HG03045 (cell line): Measurements from ENCODE around the gene PACRG.

Experiments used
- ATAC-seq: cut with Tn5 transposase; IDR thresholded peaks from one replicate; pipeline ENCODE4 v1.9.1; 2021; ENCODE audit warnings: mild to moderate bottlenecking, moderate library complexity; ENCODE audit not compliant: unreplicated experiment

Gene PACRG

DNA sequence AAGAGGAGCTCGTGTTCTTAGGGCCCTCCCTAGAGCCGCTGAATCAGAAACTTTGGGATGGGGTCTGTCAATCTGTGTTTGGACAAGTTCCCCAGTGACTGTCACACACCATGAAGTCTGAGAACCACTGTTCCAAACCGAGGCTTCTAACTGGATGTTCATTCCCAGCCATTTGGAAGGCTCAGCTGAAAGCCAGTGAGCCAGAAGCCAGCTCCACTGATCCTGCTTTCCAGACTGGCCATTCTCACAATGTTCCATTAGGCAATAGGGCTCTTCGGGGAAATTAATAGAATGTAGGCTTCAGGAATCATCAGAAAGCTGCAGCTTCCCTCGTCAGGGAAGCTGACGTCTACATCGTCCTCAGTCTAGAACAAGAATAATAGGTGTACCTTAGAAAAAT, 595.9 kb downstream of the PACRG start:
- no peak for ATAC-seq

DNA sequence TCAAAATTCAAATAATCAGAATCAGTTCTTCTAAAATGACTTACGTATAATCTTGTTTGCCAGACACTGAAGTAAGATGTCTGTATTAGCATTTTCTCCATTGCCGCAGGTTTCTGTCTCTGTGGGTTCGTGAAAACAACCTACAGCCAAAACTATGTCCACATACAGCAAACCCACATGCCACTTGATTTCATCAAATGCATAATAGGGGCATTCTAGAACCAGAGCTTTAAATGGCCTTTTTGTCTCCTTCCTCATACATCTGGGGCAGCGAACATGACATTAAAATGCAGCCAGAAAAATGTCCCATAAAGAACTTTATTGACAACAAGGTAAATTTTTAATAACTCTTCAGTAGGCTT, 596.5 kb downstream of the PACRG start:
- ATAC-seq: no peak

DNA sequence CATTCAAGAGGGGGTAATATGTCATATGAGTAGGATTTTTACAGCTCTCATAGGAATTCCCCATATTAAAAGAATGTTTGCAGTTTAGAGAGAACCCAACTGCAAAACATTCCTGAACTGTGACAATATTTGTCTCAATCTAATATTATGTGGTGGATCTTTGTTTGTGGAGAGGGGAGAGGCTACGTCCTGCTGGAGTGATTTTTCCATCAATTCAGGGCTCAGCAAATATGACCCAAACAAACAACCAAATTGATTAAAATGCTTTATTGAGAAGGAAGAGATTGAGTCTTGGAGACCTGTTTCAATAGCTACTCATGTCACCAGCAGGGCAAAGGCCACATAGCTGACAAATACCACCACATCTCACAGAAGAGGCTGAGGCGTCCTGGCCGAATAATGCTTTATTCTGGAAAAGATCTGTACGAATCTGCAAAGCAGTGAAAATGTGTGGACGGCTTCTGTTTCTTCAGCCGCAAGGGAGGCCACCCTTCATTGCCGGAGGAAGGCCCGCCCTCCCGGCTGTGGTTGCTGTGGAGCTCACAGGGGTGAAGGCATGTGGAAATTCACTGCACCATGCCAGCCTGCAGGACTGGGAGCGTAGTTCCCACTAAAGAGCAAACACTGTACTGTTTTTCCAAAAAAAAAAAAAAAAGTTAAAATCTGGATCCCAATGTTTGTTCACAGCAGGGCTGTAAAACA, 597.1 kb downstream of the PACRG start:
- no peak for ATAC-seq

DNA sequence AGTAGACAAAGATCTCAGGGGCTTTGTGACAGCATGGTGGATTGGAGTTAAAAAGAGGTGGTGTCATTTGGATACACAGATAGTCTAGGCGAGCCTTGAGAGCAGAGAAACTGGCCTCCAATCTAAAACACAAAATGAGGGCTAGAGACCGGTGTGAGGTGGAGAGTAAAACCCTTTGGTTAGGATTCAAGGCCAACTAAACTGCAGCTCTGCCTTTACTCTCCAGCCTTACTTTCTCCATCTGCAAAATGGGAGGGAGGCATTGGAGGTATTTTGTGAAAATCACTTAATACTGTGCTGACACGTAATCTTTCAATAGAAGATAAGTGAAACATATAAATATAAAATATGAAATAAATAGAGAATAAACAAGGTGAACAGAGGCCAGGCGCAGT, 597.6 kb downstream of the PACRG start:
- ATAC-seq: no peak

DNA sequence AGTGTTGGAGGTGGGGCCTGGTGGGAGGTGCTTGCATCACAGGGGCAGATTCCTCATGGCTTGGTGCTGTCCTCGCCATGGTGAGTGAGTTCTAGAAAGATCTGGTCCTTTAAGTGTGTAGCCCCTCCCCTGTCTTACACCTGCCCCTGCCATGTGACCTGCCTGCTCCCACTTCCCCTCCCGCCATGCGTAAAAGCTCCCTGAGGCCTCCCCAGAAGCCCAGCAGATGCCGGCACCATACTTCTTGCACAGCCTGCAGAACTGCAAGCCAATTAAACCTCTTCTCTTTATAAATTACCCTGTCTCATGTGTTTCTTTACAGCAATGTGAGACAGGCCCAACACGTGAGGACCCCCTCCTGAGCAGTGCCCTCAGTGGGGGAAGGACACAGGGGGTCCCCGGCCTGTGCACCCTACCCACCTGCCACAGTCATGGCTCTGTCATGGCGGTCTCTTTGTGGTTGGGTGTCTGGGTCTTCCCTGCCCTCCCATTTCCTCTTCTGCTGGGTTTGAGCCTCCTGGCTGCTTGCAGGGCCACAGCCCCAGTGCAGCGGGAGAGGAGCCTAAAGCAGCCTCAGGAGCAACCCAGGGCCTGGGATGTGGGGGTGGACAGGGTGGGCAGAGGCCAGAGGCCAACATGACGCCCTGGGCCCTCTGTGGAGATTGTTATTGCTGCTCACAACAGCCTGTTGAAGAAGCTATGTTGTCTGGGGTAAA, 599.5 kb downstream of the PACRG start:
- ATAC-seq: no peak

DNA sequence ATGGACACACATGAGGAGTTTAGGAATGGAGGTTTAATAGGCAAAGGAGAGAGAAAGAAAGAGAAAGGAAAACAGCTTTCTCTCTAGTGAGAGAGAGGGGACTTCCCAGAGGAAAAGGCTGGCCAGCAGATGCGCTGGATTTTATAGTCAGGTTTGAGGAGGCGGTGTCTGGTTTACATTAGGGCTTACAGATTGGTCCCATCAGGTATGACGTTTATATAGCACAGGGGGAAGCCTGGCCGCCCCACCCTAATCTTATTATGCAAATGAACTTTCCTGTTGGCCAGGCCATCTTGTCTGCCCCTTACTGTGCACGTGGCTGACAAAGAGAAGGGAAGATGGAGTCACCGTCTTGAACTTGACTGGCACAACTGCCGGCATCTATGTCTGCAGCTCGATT, 600.1 kb downstream of the PACRG start:
- no peak for ATAC-seq

DNA sequence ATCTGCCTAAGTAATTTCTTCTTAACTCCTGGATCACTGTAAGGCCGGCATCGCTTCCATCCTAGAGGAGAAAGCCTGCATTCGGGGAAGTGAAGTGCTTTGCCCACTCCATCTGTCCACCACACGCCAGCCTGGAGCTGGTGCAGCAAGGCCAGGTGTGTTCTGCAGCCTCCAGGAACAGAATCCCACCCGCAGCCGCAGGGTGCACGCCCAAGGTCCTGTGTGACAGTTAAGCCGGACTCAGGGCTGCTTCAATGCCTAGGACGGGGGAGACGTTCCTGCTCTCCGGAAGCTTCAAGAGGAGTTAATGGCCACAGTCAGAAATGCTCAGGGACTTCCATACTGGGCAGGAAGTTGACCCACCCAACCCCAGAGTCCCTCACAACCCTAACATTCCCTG, 600.6 kb downstream of the PACRG start:
- ATAC-seq: no peak

DNA sequence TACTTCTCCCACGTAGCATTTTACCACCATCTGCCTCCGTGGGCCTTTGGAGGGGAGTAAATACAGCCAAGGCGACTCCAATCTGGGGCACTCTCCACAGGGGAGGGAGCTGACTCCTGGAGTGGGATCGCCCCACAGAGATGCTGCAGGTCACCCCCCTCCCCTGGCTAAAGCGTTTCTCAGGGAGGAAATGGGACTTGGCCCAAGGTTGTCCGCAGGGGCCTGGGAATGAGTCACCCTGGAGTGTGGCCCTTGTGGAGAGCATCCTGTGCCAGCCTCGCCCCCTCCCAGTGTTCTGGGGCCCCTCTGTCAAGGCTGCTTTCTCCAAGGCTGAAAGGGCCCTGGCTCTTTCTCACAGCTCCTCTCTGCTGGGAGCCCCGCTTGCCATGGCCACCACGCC, 602.2 kb downstream of the PACRG start:
- no peak for ATAC-seq

DNA sequence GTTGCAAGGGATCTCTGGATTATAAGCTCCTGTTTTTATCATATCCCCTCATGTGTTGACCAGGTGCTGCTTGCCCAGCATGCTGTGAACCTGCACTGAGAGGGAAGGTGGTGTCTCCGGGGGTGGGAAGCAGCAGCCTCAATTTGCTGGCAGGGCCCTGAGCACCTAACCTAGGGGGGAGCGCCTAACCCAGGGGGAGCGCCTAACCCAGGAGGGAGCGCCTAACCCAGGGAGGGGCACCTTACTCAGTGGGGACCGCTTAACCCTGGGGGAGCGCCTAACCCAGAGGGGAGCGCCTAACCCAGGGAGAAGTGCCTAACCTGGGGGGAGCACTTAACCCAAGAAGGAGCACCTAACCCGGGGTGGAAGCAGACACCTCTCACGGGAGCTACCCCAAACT, 603.5 kb downstream of the PACRG start:
- ATAC-seq: no peak

DNA sequence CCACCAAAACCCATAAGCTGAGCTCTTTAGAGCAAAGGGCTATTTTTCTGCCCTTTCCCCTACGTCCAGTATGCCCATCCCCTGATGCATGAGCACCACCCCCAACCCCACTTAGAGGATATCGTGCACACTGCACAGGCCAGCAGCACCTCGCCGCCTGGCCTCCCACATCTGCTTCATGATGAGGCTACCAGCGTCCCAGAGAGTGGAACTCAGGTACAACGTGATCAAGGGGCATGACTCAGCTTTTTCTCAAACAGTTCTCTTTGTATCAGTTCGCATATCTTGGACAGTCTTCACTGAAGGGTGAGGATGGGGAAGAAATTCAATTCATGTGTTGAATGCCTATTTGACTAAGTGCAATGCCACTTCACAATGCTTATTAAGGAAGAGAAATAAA, 604.8 kb downstream of the PACRG start:
- ATAC-seq: no peak

DNA sequence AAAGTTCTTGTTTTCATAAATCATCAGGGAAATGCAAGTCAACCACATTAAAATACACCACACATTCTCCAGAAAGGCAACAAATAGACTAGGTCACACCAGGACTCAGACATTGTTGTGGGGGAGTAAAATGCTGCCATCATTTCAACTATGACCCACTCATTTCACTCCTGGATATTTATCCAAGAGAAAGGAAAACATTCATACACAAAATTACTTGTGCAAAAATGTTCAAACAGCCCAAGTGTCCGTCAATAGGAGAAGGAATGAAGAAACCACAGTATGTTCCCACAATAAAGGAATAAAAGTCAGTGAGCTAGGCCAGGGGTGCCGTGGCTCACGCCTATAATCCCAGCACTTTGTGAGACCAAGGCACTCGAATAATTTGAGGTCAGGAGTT, 605.3 kb downstream of the PACRG start:
- no peak for ATAC-seq

DNA sequence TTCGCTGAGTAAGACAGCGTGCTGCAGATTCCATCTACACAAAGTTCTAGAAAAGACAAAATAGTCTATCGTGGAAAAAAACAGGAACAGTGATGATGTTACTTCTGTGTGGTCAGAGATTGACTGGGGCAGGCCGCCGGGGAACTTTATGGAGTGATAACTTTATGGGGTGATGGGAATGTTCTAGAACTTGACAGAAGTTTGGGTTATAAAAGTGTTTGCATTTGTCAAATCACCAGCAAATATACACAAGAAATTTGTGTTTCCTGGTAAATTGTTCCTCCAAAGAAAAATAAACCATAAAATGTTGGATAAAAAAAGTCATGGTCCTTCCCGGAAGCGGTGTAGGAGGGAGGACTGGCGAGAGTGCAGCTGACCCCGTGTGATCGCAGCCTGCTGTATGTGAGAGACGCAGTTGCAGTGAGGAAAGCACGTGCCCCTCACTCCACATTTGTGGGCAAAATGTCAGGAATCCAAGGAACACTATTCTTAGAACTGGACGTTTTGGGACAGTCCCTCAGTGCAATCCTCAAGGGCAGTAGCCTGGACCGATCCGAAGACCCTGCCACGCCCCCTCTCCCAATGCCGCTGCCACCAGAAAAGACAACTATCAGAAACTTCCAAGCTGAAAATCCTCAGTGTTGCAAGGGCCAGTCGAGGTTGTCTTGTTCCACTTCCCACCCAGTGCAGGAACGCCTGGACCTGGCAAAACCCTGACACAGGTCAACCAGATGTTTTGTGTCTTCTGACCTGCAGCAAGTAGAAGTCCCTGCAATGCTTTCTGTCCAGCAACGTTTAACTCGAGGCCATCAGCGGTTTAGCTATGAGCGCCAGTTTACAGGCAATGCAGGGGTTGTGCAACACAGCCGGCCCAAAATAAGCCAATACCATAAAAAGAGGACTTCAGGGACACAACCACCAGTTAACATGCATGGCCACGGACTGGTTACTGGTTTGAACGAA, 606.2 kb downstream of the PACRG start:
- ATAC-seq: no peak

DNA sequence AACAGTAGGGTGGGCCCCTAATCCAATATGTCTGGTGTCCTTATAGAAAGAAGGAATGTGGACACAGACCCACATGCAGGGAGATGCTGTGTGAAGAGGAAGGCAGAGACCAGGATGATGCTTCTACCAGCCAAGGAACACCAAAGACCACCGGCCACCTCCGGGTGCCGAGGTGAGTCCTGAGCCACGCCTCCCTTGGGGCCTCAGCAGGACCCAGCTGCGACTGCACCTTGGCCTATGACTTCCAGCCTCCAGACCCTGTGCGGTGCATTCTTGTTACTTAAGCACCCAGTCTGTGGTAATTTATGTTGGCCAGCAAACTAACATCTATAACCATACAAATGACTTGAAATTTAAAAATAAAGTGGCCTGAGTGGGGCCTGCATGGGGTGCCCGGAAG, 607.3 kb downstream of the PACRG start:
- no peak for ATAC-seq

DNA sequence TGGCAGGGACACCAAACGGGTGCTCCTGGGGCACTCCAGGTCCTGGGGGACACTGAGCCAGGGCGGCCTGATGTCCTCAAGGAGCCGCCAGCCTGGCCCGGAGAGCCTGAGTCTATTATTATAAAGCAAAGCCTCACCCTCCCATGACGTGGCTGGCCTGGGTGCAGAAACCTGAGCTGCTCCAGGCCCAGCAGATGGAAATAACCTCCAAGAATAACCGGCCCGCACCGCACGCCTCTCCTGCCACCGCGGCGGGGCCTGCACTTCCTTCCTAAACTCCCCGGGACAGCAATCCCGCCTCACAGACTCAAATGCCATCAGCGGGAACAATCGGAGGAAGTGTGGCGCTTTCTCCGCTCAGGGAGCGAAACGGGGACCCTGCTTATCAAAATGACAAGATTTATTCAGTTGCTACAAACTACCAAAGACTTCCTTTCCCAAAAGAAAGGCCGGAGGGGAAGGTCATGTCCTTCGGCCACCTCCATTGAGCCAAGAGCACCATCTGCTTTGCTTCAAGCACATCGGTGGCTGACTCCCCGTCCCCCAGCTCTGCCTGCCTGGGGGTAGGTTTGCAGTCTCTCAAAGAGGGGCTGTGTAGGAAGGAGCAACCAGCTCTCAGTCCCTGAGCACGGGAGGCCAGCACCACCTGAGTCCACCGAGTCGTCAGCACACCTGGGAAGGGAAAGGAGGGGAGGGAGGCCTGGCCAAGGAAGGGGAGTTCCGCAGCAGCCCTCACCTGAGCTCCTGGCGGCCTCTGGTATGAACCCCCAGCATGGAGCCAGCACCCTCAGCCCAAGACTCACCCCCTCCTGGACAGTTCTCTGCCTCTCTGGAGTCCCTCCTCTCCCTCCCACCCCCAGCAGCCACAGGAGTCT, 608.1 kb downstream of the PACRG start:
- no peak for ATAC-seq

DNA sequence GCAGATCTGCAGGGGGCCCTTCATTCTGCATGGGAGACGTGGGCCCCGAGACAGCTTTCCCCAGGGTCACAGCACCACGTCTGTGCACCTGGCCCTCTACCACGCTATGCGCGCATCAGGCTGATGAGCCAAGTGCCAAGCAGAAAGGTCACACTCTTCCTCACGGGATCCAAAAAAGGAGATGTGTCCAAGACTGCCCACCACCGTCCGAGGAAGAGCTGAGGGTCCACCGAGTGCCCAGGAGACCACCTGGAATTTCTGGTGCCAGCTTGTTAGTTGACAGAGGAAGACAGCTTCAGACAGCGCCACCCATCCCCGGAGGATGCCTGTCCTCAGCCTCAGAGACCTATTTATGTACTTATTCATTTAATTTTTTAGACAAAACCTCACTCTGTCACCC, 609.2 kb downstream of the PACRG start:
- ATAC-seq: no peak

DNA sequence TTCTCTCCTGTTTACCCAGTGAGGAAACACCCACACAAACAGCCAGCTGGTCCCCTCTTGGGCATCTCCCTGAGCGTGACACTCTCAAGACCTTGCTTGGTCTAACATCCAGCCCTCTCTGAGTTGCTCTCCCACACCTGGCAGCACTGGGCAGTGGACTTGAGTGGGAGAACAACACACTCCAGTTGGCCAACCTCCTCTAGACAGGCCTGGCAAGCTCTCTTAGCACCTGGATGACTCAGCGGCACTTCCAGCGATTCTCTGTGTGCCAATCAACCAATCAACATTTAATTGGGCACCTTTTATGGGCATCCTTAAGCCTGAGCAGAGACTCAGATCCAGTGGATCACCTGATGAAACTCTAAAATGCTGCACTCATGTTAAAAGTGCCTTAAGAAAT, 610.2 kb downstream of the PACRG start:
- ATAC-seq: no peak

DNA sequence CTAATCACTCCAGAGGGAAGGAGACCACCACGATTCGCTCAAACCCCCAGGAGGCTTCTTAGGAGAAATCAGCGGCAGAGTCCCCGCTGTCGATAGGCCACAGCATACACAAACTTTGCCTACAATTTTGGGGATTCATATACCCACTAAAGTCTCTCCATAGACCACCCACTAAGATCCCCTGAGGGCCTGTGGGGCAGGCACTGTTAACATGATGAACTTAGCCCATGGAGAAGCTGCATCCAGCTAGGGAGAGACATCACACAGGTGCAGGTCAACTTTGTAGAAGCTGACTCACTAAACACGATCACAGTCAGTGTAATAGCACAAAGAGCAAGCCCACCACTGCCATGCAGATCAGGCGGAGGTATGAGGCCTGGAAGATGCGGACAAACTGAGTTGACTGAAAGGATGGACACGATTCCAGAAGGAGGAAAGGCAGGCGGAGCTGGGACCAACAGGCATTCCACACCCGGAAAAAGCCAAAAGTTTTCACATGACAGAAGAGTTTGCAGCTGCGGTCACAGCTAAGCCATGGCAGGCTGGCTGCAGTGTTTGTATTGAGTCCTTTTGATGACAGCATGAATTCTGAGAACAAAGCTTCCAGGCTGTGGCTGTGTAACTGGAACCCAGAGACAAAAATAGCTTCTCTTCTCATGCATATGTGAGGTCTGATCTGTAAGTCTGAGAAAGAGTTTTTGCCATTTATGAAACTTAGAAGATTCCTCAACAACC, 611.1 kb downstream of the PACRG start:
- no peak for ATAC-seq

DNA sequence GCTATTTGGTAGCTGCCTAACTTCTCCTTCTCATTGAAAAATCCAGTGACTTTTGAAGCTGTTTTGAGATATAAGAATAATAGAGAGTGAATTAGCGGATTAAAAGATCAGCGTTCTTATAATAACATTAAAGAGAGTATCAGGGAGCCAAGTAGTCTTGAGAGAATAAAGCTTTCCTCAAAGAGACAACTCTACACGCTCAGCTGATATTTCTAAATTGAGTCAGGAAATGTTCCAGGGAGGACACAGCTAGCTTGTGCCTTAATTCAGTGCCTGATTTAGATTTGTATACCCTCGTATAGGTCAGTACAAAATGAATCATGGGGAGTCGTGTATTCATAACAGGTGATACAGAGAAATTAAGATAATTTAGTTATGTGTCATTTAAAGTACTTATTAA, 611.7 kb downstream of the PACRG start:
- no peak for ATAC-seq

DNA sequence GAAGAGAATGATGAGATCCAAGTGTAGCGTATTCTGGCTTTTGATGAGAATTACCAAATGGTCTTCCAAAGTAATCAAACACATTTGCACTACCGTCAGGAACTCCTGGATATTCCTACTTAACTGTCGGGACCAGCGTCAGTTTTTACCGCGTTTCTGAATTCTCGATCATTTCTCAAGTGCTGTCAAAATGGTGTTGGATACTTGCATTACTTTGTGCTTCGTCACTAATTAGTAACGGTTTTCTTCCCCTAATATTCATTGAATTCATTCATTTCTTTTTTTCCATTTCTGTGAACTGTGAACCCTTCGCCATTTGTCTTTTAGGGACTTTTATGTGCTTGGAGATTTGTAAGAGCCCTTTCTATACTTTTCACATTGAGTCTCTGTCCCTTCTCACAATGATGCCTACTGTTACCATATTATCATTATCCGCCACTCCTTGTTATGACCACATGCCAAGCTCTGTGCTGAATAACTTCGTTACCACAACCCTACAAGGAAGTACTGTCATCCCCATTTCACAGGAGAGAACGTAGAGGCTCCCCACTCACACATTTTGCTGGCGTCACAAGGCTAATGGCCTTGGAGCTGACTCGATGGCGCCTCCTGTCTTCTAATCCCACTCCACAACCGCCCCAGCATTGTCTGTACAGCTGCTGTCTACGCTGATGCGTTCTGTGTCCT, 612.6 kb downstream of the PACRG start:
- no peak for ATAC-seq
